Measurements from ENCODE around the gene ZCCHC3. TPM values are rescaled to one million over a fixed set of nuclear protein-coding genes. Genes with fewer than 3 reads are reported as not detected.
"Not testable (repeated sequence)": the region's sequence is repeated elsewhere in the genome, so short reads cannot be mapped to it uniquely, and the experiment has no call there.

Gene ZCCHC3, protein sequence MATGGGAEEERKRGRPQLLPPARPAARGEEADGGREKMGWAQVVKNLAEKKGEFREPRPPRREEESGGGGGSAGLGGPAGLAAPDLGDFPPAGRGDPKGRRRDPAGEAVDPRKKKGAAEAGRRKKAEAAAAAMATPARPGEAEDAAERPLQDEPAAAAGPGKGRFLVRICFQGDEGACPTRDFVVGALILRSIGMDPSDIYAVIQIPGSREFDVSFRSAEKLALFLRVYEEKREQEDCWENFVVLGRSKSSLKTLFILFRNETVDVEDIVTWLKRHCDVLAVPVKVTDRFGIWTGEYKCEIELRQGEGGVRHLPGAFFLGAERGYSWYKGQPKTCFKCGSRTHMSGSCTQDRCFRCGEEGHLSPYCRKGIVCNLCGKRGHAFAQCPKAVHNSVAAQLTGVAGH
- total RNA-seq (2014; rRNA removed; shearing (Covaris generic)), result 74.3 and 75.1 TPM in 2 replicates

DNA sequence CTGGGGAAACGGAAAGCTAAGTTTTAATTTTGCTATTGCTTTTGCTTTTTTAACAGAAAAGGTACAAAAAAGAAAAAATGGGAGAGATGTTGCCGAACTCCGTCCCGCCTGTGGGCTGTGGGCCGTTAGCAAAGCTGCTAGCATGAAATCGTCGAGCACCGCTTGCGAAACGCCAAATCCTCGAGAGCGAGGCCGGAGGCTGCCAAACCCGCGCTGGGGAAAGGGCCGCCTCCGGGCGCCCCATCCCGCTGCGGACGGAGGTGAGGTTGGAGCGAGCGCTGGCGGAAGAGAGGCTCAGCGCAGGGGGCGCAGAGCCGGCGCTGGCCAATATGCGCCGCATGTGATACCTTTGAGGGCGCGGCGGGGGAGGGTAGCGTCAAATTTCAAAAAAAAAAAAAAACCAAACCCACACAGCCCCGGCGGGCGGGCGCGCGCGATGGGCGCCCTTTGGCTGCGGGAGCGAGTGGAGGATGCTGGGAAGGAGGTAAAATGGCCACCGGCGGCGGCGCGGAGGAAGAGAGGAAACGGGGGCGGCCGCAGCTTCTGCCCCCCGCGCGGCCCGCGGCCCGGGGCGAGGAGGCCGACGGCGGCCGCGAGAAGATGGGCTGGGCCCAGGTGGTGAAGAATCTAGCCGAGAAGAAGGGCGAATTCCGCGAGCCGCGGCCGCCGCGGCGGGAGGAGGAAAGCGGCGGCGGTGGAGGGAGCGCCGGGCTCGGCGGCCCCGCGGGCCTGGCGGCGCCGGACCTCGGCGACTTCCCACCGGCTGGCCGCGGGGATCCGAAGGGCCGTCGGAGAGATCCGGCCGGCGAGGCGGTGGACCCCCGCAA lies at the start of gene ZCCHC3:
ZCCHC3 (plus strand) TSS at position 473 of the 827 bp plus-strand sequence; CDS start at position 490, 17 bp downstream.
- in situ Hi-C loops (cut with HindIII; ENCODE audit: low sequenced_read_pairs), result no loop called here
- peak; percentile 78 for DNase-seq (ENCODE audit: low spot score)

- DNase-seq (ENCODE audit: low spot score), result no peak
- in situ Hi-C loops (cut with HindIII; ENCODE audit: low sequenced_read_pairs), result no loop called here
These were observed 46.0 kb upstream of the ZCCHC3 start for GRCh38 chr20:251354-251753.

GRCh38 chr20:252801-253200 lies 44.6 kb upstream of the ZCCHC3 start:
- in situ Hi-C loops (cut with HindIII; ENCODE audit: low sequenced_read_pairs), result no loop called here
- no peak for DNase-seq (ENCODE audit: low spot score)

- in situ Hi-C loops (cut with HindIII; ENCODE audit: low sequenced_read_pairs); DNase-seq (ENCODE audit: low spot score): not testable (repeated sequence)
These were observed 43.9 kb upstream of the ZCCHC3 start for GRCh38 chr20:253447-253846.

- in situ Hi-C loops (cut with HindIII; ENCODE audit: low sequenced_read_pairs), result no loop called here
- no peak for DNase-seq (ENCODE audit: low spot score)
These were observed 40.0 kb upstream of the ZCCHC3 start, which contains the start of gene DEFB132 for GRCh38 chr20:257419-257818. Gene DEFB132 (plus strand): TSS chr20:257724. CDS start chr20:257779, 55 bp downstream.

DNA sequence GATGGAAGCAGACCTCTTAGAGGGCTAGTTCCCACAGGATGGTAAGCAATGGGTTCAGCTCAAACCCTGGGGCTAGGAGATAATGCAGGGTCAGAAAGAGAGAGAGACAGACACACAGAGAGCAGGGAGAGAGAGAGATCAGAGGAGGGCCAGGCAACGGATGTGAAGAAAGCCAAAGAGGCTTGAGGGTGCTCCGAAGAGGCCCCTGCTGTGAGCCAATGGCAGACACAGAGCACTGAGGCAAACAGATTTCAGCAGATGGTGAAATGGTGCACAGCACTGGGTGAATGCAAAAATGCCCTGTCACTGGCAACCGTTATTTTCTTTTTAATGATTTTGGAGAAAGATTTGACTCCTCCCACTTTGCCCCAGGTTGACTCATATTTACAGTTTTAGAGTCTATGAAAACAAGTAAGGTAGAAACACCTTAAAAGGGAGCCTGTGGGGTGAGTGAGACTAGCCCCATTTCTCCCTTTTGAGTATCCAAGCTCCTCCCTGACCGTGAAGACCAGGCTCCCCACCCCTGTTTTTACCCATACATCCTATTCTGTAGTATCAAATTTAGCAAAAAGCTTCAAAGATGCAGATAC lies 39.0 kb upstream of the ZCCHC3 start:
- DNase-seq (ENCODE audit: low spot score), result no peak
- in situ Hi-C loops (cut with HindIII; ENCODE audit: low sequenced_read_pairs), result no loop called here

DNA sequence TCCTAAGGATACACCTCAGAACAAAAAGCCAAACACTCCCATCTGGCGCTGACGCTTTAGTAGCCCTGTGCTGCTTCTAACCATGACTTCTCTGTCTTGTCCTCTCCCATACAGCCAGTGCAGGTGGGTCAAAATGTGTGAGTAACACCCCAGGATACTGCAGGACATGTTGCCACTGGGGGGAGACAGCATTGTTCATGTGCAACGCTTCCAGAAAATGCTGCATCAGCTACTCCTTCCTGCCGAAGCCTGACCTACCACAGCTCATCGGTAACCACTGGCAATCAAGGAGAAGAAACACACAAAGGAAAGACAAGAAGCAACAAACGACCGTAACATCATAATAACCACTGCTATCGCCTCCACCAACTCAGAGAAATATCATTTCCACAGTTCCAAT lies 38.4 kb upstream of the ZCCHC3 start:
- DNase-seq (ENCODE audit: low spot score), result peak; percentile 36
- in situ Hi-C loops (cut with HindIII; ENCODE audit: low sequenced_read_pairs), result no loop called here

DNA sequence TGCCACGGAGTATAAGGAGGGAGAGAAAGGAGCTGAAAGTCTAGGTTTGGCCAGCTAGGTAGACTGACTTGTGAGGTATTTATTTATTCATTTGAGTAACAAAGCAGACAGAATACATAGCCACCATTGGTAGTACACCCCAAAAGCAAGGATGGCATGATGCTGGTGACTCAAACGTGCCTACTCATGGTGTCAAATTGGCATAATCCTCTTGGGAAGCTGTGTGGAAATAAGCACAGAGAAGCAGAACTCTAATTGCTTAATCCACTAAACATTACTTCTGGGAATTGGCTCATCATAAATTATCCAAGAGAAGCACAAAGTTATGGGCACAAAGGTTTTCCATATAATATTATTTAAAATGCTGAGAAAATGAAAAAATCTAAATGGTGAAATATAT lies 37.4 kb upstream of the ZCCHC3 start:
- in situ Hi-C loops (cut with HindIII; ENCODE audit: low sequenced_read_pairs), result no loop called here

DNA sequence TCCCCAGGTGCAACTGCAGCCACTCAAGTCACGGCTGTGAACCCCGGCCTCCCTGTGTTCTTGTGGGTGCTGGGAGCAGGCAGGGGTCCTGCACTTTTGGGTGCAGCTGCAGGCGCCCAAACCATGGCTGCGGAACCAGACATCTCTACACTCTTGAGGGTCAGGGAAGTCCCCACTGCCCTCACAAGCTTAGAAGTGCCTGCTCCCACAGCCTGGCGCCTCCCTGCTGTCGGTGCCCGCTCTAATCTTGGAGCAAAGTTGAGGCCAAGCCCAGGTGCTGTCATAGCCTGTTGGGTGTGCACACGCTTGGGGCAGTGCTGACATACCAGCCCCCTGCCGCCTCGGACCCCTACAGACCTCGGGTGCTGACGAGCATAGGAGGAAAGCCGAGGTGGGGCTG lies 33.7 kb upstream of the ZCCHC3 start:
- no peak for DNase-seq (ENCODE audit: low spot score)
- in situ Hi-C loops (cut with HindIII; ENCODE audit: low sequenced_read_pairs), result no loop called here

More for the DNA sequence above, 37.4 kb upstream of the ZCCHC3 start:
- DNase-seq (ENCODE audit: low spot score), result no peak

GRCh38 chr20:266596-267562 lies 30.5 kb upstream of the ZCCHC3 start:
- peak; percentile 83 for DNase-seq (ENCODE audit: low spot score)
- in situ Hi-C loops (cut with HindIII; ENCODE audit: low sequenced_read_pairs), result loop anchor here (5.0 kb wide), 1 partner anchor 65 kb away; no protein-coding TSS in a partner anchor

GRCh38 chr20:270517-270916 lies 26.9 kb upstream of the ZCCHC3 start:
- in situ Hi-C loops (cut with HindIII; ENCODE audit: low sequenced_read_pairs), result no loop called here

DNA sequence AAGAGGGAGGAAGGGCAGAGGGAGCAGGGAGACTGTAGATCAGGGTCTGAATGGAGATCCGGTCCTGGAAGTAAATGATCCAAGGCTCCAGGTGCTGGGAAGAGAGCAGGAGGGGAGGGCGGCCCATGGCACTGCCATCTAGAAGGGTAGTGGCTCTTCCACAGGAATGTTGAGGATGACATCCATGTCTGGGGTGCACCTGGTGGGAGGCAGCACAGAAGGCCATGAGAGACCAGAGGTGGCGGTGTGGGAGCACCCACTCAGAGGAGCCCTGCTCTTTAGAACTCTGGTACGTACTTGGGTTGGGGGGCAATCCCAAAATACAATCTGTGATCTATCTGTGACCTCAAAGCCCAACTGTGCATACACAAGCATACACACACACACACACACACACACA lies 26.3 kb upstream of the ZCCHC3 start:
- no peak for DNase-seq (ENCODE audit: low spot score)
- in situ Hi-C loops (cut with HindIII; ENCODE audit: low sequenced_read_pairs), result no loop called here

More at GRCh38 chr20:270517-270916, 26.9 kb upstream of the ZCCHC3 start:
- no peak for DNase-seq (ENCODE audit: low spot score)

GRCh38 chr20:271528-271927 lies 25.8 kb upstream of the ZCCHC3 start:
- in situ Hi-C loops (cut with HindIII; ENCODE audit: low sequenced_read_pairs), result no loop called here
- no peak for DNase-seq (ENCODE audit: low spot score)

DNA sequence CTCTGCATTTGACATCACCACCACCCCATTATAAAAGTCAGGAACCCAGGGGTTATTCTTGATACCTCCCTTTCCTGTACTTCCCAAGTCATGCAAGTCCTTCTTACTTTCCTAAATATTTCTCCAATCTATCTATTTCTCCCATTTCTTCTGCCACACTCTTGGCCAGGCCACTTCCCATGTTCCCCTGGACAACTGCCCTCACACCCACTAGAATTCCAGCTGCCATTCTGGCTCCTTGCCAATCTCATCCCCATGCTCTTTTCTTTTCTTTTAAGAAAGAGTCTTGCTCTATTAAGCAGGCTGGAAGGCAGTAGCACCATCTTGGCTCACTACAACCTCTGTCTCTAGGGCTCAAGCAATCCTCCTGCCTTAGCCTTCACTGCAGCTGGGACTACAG lies 24.7 kb upstream of the ZCCHC3 start:
- in situ Hi-C loops (cut with HindIII; ENCODE audit: low sequenced_read_pairs), result no loop called here
- DNase-seq (ENCODE audit: low spot score), result no peak

- in situ Hi-C loops (cut with HindIII; ENCODE audit: low sequenced_read_pairs), result no loop called here
- no peak for DNase-seq (ENCODE audit: low spot score)
These were observed 23.5 kb upstream of the ZCCHC3 start for GRCh38 chr20:273884-274283.

DNA sequence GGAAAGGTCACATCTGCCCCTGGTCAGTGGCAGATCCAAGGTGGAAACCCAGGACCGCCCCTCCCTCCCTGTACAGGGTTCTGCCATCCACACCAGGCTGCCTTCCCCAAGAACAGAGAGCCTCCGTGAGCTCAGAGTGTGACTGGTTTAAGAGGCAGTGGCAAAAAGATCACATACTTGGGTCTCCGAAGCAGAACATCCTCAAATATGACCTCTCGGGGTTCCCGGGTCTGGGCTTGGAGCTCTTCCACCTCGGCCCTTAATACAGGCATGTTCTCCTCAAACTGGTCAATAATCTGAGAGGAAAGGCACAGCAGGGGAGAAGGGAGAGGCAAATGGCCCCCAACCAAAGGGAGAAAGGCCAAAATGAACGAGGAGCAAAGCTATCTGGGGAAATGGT lies 21.6 kb upstream of the ZCCHC3 start:
- no peak for DNase-seq (ENCODE audit: low spot score)
- in situ Hi-C loops (cut with HindIII; ENCODE audit: low sequenced_read_pairs), result no loop called here

- in situ Hi-C loops (cut with HindIII; ENCODE audit: low sequenced_read_pairs), result no loop called here
- no peak for DNase-seq (ENCODE audit: low spot score)
These were observed 20.5 kb upstream of the ZCCHC3 start for GRCh38 chr20:276620-277495.

GRCh38 chr20:277496-277781 lies 19.9 kb upstream of the ZCCHC3 start:
- no peak for DNase-seq (ENCODE audit: low spot score)
- in situ Hi-C loops (cut with HindIII; ENCODE audit: low sequenced_read_pairs), result no loop called here

All from G401 (cell line).